DMS 273 (cell line): ENCODE results near the gene SP9.

Experiments used
- DNase-seq: peaks from one replicate; lab custom pipeline; 2025; ENCODE audit not compliant: unreplicated experiment; lab: John Stamatoyannopoulos, UW

SP9 gene

DNA sequence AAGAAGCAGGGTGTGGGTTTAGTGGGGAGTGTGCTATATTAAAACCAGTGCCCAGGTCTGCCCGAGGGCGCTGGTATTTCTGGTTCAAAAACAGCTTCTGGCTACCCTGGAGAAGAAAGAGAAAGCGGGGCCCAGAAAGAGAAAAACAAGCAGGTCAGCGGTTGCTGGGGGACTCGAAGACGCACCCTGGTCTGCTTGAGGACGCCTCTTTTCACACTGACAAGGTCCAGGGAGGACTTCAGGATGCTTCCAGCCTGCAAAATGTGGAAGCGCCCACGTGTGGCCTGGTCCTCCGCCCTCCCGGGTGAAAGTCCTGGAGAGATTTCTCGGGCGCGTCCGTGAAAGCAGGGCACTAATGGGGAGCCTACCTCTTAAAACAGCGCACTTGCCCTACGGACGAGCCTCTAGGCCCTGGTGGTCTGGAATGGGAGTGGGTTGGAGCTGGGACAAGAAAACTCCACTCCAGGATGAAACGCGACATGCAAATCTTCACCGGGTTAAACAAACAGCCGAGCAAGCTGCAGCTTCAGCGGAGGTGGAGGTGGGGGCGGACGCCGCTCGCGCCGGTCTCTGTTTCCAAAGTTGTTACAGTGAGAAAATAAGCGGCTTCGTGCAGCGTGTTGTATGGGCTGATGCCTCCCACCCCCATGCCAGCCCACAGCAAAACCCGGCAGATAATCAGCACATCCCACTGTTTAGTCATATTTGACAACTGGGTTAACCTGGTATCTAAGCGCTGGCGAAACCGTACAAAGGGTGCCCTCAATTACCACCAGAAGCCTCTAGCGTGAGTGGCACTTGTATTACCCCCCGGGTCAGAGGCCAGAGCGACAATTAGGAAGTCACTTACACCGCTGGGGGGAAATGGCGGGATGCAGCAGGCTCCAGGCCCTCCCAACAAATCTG lies 1.1 kb upstream of the SP9 start:
- DNase-seq: no peak

- DNase-seq: peak; percentile 23
These were observed 457 bp upstream of the SP9 start for GRCh38 chr2:174334278-174334715.

- peak; percentile 48 for DNase-seq
These were observed 667 bp downstream of the SP9 start for GRCh38 chr2:174335254-174335987.

DNA sequence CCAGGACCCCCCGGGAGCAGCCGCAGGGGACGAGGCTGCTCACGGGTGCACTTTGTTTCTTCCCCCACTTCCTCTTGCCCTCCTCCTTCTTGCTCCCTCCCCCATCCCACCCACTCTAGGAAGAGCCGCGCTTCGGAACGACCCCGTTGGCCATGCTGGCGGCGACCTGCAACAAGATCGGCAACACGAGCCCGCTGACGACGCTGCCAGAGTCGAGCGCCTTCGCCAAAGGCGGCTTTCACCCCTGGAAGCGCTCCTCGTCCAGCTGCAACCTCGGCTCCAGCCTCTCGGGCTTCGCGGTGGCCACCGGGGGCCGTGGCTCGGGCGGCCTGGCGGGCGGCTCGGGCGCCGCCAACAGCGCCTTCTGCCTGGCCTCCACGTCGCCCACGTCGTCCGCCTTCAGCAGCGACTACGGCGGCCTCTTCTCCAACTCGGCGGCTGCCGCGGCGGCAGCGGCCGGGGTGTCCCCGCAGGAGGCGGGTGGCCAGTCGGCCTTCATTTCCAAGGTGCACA lies 1.3 kb downstream of the SP9 start:
- DNase-seq: peak; percentile 82

DNA sequence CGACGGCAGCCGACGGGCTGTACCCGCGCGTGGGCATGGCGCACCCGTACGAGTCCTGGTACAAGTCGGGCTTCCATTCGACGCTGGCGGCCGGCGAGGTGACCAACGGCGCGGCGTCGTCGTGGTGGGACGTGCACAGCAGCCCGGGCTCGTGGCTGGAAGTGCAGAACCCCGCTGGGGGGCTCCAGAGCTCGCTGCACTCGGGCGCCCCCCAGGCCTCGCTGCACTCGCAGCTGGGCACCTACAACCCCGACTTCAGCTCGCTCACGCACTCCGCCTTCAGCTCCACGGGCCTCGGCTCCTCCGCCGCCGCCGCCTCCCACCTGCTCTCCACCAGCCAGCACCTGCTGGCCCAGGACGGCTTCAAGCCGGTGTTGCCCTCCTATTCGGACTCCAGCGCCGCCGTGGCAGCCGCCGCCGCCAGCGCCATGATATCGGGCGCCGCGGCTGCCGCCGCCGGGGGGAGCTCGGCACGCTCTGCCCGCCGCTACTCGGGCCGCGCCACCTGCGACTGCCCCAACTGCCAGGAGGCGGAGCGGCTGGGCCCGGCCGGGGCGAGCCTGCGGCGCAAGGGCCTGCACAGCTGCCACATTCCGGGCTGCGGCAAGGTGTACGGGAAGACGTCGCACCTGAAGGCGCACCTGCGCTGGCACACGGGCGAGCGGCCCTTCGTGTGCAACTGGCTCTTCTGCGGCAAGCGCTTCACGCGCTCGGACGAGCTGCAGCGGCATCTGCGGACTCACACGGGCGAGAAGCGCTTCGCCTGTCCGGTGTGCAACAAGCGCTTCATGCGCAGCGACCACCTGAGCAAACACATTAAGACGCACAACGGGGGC lies 2.0 kb downstream of the SP9 start:
- peak; percentile 91 for DNase-seq

- DNase-seq: peak; percentile 82
These were observed 2.8 kb downstream of the SP9 start for GRCh38 chr2:174337337-174338146.

DNA sequence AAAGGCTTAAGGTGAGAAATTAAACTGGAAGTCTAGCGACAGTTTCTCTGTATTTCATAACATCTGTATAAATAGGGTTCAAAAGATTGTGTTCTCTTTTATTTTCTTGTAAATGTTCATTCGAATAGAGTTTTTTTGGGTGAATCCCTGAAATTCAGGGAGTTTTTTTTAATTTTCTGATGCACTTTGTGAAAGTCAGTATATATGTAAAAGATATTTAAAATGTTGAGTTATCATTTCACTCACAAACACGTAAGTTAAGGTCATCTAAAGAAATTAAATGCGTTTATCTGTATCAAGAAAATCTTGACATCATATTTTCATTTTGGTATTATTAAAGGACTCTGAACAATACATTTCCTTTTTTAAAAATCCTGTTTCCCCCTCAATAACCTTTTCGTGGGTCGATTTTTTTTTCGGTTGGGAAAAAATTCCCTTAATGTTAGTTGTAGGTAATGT lies 3.4 kb downstream of the SP9 start:
- DNase-seq: no peak

- no peak for DNase-seq
These were observed 4.2 kb downstream of the SP9 start for GRCh38 chr2:174338671-174339560.

DNA sequence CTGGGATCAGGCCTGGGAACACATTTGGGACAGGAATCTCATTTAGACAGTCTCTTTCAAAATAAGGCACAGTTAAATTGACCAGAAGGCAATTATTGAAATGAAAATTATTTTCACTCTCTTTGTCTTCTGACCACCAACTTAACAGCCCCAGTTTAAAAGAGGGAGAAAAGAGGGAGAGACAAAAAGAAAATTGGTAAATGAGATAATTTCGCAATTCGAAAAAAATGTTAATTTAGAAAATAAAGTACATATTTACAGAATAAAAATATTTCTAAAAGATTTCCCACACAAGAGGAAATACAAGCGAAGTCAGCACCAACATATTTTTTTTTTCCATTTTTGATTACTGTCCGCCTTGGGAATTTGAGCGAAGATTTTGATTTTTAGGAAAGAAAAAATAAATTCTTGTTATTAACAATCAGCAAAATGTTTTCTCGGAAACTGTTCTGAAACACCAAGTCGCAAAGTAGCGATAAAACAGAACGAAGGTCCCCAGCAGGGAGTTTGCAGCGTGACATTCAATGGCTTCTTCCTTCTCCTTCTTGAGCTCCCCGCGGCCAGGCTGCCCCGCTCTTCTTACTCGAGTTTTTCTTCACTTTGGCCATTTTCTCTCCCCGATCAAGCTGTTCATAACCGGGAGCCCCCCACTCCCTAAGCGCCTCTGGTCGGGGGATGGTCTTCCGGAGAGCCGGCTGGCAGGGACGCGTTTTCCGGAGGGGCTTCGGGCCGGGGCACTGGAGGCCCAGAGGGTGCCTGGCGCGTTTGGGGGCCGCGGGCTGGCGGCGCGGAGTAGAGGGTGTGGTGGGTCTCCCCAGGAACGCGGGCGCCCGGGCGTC lies 5.0 kb downstream of the SP9 start:
- DNase-seq: no peak

DNA sequence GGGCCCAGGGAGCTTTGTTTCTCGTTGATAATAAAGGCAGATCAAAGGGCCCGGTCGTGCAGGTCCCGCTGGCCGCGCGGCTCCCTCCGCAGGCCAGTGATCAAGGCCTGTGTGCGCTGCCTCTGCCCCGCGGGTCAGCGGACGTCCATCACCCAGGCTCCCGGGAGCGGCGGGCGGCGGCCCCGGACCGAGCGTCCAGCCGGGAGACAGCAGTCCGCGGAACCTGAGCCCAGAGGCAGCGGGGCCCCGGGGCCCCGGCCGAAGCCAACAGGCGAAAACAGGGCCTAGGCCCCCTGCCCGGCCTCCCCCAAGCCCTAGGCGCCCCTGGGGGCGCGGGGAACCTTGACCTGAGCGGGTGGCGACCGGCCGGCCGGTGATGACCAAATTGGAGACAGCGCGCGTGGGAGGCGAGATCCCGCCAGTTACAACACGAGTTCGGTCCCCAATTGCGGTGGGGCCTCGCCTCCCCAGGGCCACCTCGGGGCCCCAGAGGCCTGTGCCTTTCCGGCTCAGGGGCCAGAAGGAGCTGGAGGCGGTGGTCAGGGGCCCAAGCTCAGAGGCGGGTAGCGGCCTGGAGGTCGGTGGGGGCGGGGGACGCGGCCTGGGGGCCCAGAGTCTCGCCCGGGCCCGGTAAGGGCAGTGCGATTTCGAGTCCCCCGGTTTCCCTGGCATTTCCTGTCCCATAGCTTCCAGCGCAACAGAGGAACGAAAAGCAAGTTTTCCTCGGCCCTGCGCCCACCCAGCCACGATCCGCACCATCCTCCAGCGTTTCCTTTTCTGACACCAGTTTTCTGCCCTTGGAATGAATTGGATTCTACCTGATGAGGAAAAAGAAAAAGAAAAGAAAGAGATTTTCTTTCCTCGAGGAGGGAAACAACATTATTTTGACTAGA lies 5.9 kb downstream of the SP9 start:
- DNase-seq: no peak

- peak; percentile 92 for DNase-seq
These were observed 6.7 kb downstream of the SP9 start for GRCh38 chr2:174341293-174341994.

DNA sequence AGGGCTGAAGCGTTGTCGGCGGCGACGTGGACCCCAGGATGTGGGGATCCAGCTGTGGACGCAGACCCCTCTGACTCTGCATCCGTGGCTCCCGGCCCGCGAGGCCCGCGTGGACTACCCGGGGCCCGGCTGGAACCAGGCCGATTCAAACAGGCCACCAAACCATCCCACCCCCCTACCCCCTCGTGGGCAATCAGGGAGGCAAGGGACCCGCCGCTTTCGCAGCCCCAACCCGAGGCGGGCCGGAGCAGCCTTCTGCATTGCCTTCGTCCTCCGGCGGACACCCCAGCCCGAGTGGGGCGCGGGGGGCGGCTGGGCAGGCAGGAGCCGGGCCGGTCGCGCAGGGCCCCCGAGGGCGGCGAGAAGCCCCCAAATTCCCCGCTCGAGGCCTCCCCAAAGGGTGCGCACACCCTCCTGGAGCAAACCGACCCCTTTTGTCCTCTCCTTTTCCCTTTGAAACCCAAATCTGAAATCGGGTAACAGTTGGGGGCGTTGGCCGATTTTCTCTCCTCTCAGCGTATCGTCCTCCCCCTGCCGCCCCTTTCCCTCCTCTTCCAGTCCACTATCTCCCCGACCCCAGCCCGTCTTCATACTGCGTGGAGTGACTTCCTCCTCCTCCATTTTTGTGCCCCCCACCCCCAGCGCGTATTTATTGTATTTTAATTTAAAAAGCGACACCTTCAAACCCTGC lies 7.4 kb downstream of the SP9 start:
- DNase-seq: peak; percentile 39

DNA sequence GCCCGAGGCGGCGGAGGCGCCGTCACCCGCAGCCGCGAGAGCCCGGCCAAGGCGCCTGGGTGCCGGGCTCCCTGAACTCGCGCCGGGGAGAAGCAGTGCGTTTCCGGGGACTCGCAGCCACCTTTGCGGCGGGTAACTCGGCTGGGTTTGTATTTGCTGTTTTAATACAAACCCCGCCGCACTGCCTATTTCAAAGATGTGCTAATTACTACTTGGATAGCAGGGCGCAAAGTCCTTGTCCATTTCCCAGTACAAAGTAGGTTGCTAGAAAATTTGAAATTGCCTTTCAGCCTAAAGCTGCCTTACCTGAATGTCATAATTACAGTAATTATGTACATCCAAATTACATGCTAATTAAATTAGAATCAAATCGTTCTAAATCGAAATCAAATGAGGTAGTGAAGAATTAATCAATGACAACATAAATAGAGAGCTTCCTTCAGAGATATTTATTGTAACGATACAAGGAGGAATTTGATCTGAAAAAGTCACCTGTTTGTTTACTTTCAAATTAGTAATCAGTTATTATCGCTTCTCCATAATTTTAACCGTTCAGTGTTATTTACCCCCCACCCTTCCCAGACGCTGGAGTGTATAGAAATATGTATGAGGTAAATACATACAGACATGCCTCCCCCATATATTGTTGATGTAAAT lies 8.1 kb downstream of the SP9 start:
- DNase-seq: peak; percentile 32

GRCh38 chr2:174343343-174343622 lies 8.5 kb downstream of the SP9 start:
- no peak for DNase-seq

GRCh38 chr2:174343623-174344455 lies 9.1 kb downstream of the SP9 start:
- DNase-seq: no peak
